WTC11 (cell line): ENCODE data around the gene SEPSECS. TPM values are rescaled to one million over a fixed set of nuclear protein-coding genes. Genes with fewer than 3 reads are reported as not detected.

Source experiments
- ATAC-seq: fragments of 200-7000 bp; cut with Tn5 transposase; 2 replicates; pipeline ENCODE4 v1.10.0; 2021; ENCODE audit warnings: mild to moderate bottlenecking, moderate library complexity
- CTCF ChIA-PET: fragments of 300-600 bp; sonication (Branson Sonifier 250); formaldehyde crosslinking; loops from one replicate; lab custom pipeline; 2021; ENCODE audit warnings: antibody characterized with exemption; lab: Charles Lee
- POLR2A ChIA-PET: fragments of 350-600 bp; sonication (Branson Sonifier 250); formaldehyde crosslinking; loops from one replicate; lab custom pipeline; 2021; ENCODE audit warnings: antibody characterized with exemption; lab: Charles Lee
- DNase-seq: peaks from one replicate; pipeline ENCODE4 v3.0.0; 2021; ENCODE audit warnings: low spot score
- H3K27ac Mint-ChIP-seq: 2 replicates; pipeline ENCODE4 v1.8.0; 2021; ENCODE audit warnings: mixed read lengths
- H3K27me3 Mint-ChIP-seq: 2 replicates; pipeline ENCODE4 v1.8.0; 2021; ENCODE audit warnings: low read depth, mild to moderate bottlenecking, moderate library complexity, mixed read lengths
- H3K36me3 Mint-ChIP-seq: 2 replicates; pipeline ENCODE4 v1.8.0; 2021; ENCODE audit warnings: mixed read lengths
- H3K4me1 Mint-ChIP-seq: 2 replicates; pipeline ENCODE4 v1.8.0; 2022; ENCODE audit warnings: mixed read lengths
- H3K4me3 Mint-ChIP-seq: 2 replicates; pipeline ENCODE4 v1.8.0; 2021; ENCODE audit warnings: mild to moderate bottlenecking, moderate library complexity, mixed read lengths
- H3K9me3 Mint-ChIP-seq: 2 replicates; pipeline ENCODE4 v1.8.0; 2021; ENCODE audit warnings: mixed read lengths
- CBFB ChIP-seq: sonication (generic); formaldehyde crosslinking; IDR thresholded peaks from 2 replicates; pipeline ENCODE4 v1.8.1; 2022; ENCODE audit warnings: mild to moderate bottlenecking, low read depth, missing genetic modification reagents
- ETV6 ChIP-seq: sonication (generic); formaldehyde crosslinking; IDR thresholded peaks from 2 replicates; pipeline ENCODE4 v1.8.1; 2022; ENCODE audit warnings: mild to moderate bottlenecking, missing genetic modification reagents
- GABPB1 ChIP-seq: sonication (generic); formaldehyde crosslinking; IDR thresholded peaks from 2 replicates; pipeline ENCODE4 v1.8.1; 2023; ENCODE audit warnings: mild to moderate bottlenecking, missing genetic modification reagents
- HMGA2 ChIP-seq: fragments of 250-450 bp; sonication (Bioruptor Pico); IDR thresholded peaks from 2 replicates; pipeline ENCODE4 v1.4.0; 2021; ENCODE audit warnings: mild to moderate bottlenecking, moderate library complexity
- JAZF1 ChIP-seq: fragments of 250-450 bp; sonication (Bioruptor Pico); IDR thresholded peaks from 2 replicates; pipeline ENCODE4 v1.9.0; 2021; ENCODE audit warnings: moderate library complexity, mild to moderate bottlenecking, inconsistent platforms
- KAT7 ChIP-seq: sonication (generic); formaldehyde crosslinking; IDR thresholded peaks from 2 replicates; pipeline ENCODE4 v1.8.1; 2023; ENCODE audit warnings: missing genetic modification reagents, mild to moderate bottlenecking, borderline replicate concordance
- NR1H2 ChIP-seq: sonication (generic); formaldehyde crosslinking; IDR thresholded peaks from 2 replicates; pipeline ENCODE4 v1.9.0; 2021; ENCODE audit warnings: mild to moderate bottlenecking, moderate library complexity, missing genetic modification reagents
- NR3C1 ChIP-seq: sonication (generic); formaldehyde crosslinking; conservative IDR thresholded peaks from 2 replicates; pipeline ENCODE4 v1.8.1; 2023; ENCODE audit warnings: low read depth, mild to moderate bottlenecking, missing genetic modification reagents
- OVOL2 ChIP-seq: fragments of 250-450 bp; sonication (Bioruptor Pico); IDR thresholded peaks from 2 replicates; pipeline ENCODE4 v1.9.0; 2021; ENCODE audit warnings: mild to moderate bottlenecking, borderline replicate concordance
- SMAD4 ChIP-seq: sonication (generic); formaldehyde crosslinking; IDR thresholded peaks from 2 replicates; pipeline ENCODE4 v1.8.0; 2022; ENCODE audit warnings: mild to moderate bottlenecking, missing genetic modification reagents
- SOX15 ChIP-seq: fragments of 250-450 bp; sonication (Bioruptor Pico); IDR thresholded peaks from 2 replicates; pipeline ENCODE4 v1.9.0; 2021; ENCODE audit warnings: mild to moderate bottlenecking
- TEAD1 ChIP-seq: sonication (generic); formaldehyde crosslinking; IDR thresholded peaks from 2 replicates; pipeline ENCODE4 v1.8.0; 2022; ENCODE audit warnings: mild to moderate bottlenecking, missing genetic modification reagents
- ZBTB21 ChIP-seq: sonication (generic); formaldehyde crosslinking; IDR thresholded peaks from 2 replicates; pipeline ENCODE4 v1.8.1; 2023; ENCODE audit warnings: mild to moderate bottlenecking, missing genetic modification reagents, borderline replicate concordance
- ZNF219 ChIP-seq: sonication (generic); formaldehyde crosslinking; IDR thresholded peaks from 2 replicates; pipeline ENCODE4 v1.8.0; 2023; ENCODE audit warnings: missing genetic modification reagents, mild to moderate bottlenecking, borderline replicate concordance
- ZNF232 ChIP-seq: sonication (generic); formaldehyde crosslinking; IDR thresholded peaks from 2 replicates; pipeline ENCODE4 v1.8.0; 2022; ENCODE audit warnings: mild to moderate bottlenecking, missing genetic modification reagents
- ZNF263 ChIP-seq: sonication (generic); formaldehyde crosslinking; IDR thresholded peaks from 2 replicates; pipeline ENCODE4 v1.8.1; 2022; ENCODE audit warnings: low read depth, mild to moderate bottlenecking, moderate library complexity, missing genetic modification reagents
- ZNF396 ChIP-seq: fragments of 250-450 bp; sonication (Bioruptor Pico); IDR thresholded peaks from 2 replicates; pipeline ENCODE4 v1.8.0; 2021; ENCODE audit warnings: mild to moderate bottlenecking, moderate library complexity, borderline replicate concordance
- ZNF416 ChIP-seq: fragments of 250-450 bp; sonication (Bioruptor Pico); IDR thresholded peaks from 2 replicates; pipeline ENCODE4 v1.9.0; 2021; ENCODE audit warnings: mild to moderate bottlenecking, inconsistent platforms
- ZNF423 ChIP-seq: fragments of 250-450 bp; sonication (Bioruptor Pico); IDR thresholded peaks from 2 replicates; pipeline ENCODE4 v2.1.2; 2022; ENCODE audit warnings: mild to moderate bottlenecking, moderate library complexity
- total RNA-seq: library from RNA; stranded (reverse); gene quantifications from 3 replicates; pipeline ENCODE4 v1.2.3, GENCODE V29; 2021
- TF ChIP-seq, protein P1 (sequence below): sonication (generic); formaldehyde crosslinking; IDR thresholded peaks from 2 replicates; pipeline ENCODE4 v1.8.1; 2022; ENCODE audit warnings: missing genetic modification reagents, borderline replicate concordance
- TF ChIP-seq, protein P2 (sequence below): sonication (generic); formaldehyde crosslinking; IDR thresholded peaks from 2 replicates; pipeline ENCODE4 v1.8.0; 2022; ENCODE audit warnings: mild to moderate bottlenecking, missing genetic modification reagents
- TF ChIP-seq, protein P3 (sequence below): sonication (generic); formaldehyde crosslinking; IDR thresholded peaks from 2 replicates; pipeline ENCODE4 v1.8.1; 2022; ENCODE audit warnings: mild to moderate bottlenecking, moderate library complexity, missing genetic modification reagents
- TF ChIP-seq, protein P4 (sequence below): fragments of 250-450 bp; sonication (Bioruptor Pico); IDR thresholded peaks from 2 replicates; pipeline ENCODE4 v1.8.0; 2021; ENCODE audit warnings: mild to moderate bottlenecking
- TF ChIP-seq, protein P5 (sequence below): sonication (generic); formaldehyde crosslinking; IDR thresholded peaks from 2 replicates; pipeline ENCODE4 v1.8.1; 2023; ENCODE audit warnings: mild to moderate bottlenecking, moderate library complexity, missing genetic modification reagents
- TF ChIP-seq, protein P6 (sequence below): fragments of 250-450 bp; sonication (Bioruptor Pico); IDR thresholded peaks from 2 replicates; pipeline ENCODE4 v1.9.0; 2021; ENCODE audit warnings: mild to moderate bottlenecking, borderline replicate concordance

SEPSECS gene
- total RNA-seq, 1 experiment from 2014 or later = 6.2 TPM

DNA sequence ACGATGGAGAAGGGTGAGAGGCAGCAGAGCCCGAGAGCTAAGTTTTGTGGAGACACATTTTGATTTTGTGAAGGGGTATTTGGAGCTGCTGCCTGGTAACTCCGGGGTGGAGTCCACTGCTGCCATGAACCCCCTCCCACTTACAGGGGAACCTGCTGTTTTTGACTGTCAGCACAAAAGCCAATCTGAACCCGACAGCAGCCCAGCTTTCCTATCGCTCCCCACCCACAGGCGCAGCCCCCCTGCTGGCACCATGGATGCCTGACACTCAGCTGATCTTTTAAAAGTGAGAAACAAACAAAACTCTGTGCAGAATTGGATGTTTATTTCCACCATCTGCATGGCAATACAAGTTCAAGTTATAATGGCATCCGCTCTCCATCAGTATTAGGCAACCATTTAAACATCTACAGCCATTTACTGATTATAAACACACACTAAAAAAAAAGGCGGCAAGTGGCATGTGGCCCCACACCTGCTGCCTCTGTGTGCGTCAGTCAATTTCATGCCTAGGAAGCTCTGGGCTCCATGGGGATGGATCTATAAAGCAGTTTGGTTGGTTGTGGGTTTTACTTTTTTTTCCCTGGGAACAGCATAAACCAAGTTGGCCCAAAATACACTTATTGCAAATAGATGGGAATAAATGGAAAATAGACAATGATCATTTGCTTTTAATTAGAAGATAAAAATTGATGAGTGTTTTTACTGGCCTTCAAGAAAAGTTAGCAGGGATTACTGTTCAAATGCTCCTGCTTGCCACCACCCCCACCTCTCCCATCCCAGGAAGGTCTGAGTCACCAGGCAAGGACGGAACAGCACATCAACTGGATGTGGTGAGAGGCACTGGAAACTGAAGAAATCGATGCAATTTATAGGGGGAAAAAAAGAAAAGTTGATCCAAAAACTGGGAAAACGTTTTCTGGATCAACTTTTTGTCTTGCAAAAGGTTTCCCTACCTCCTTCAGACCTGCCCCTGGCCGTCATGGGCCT, 46.0 kb downstream of the SEPSECS start (continued):
- TF ChIP-seq, protein P1, sequence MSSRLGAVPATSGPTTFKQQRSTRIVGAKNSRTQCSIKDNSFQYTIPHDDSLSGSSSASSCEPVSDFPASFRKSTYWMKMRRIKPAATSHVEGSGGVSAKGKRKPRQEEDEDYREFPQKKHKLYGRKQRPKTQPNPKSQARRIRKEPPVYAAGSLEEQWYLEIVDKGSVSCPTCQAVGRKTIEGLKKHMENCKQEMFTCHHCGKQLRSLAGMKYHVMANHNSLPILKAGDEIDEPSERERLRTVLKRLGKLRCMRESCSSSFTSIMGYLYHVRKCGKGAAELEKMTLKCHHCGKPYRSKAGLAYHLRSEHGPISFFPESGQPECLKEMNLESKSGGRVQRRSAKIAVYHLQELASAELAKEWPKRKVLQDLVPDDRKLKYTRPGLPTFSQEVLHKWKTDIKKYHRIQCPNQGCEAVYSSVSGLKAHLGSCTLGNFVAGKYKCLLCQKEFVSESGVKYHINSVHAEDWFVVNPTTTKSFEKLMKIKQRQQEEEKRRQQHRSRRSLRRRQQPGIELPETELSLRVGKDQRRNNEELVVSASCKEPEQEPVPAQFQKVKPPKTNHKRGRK = no peak
- TF ChIP-seq ZNF263 (CRISPR knock-in tag) = no peak
- TF ChIP-seq NR1H2 (CRISPR knock-in tag) = no peak
- no peak for TF ChIP-seq SOX15 (CRISPR knock-in tag)
- TF ChIP-seq, protein P2, sequence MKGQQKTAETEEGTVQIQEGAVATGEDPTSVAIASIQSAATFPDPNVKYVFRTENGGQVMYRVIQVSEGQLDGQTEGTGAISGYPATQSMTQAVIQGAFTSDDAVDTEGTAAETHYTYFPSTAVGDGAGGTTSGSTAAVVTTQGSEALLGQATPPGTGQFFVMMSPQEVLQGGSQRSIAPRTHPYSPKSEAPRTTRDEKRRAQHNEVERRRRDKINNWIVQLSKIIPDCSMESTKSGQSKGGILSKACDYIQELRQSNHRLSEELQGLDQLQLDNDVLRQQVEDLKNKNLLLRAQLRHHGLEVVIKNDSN = no peak
- no peak for TF ChIP-seq JAZF1 (CRISPR knock-in tag)
- TF ChIP-seq ZBTB21 (CRISPR knock-in tag) = no peak
- no peak for TF ChIP-seq GABPB1
- no peak for TF ChIP-seq ETV6 (CRISPR knock-in tag)
- TF ChIP-seq TEAD1 (CRISPR knock-in tag) = no peak
- TF ChIP-seq ZNF423 (CRISPR knock-in tag) = no peak
- no peak for TF ChIP-seq SMAD4 (CRISPR knock-in tag)

DNA sequence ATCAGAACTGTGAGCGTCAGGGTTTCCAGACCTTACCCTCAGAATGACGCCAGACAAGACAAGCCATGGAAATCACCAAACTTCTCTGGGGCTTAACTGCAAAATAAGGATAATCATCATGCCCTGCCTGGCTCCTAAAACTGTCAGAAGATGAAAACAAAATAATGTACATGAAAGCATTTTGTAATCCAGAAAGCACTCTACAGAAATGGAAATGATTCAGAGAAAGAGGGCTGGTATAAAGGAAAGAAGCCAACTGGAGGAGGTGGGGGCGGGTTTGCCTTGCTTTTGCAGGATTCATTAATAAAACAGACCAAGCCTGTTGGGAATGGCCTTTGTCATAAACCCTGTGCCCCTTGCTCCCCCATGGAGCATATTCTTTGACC, 47.3 kb downstream of the SEPSECS start:
- TF ChIP-seq ZNF232 (CRISPR knock-in tag) (no peak), NR3C1 (CRISPR knock-in tag) (no peak), ZNF396 (CRISPR knock-in tag) (no peak), ZNF416 (CRISPR knock-in tag) (no peak), OVOL2 (CRISPR knock-in tag) (no peak), ZNF219 (CRISPR knock-in tag) (no peak), HMGA2 (CRISPR knock-in tag) (no peak), CBFB (CRISPR knock-in tag) (no peak), KAT7 (CRISPR knock-in tag) (no peak)
- TF ChIP-seq, protein P3, sequence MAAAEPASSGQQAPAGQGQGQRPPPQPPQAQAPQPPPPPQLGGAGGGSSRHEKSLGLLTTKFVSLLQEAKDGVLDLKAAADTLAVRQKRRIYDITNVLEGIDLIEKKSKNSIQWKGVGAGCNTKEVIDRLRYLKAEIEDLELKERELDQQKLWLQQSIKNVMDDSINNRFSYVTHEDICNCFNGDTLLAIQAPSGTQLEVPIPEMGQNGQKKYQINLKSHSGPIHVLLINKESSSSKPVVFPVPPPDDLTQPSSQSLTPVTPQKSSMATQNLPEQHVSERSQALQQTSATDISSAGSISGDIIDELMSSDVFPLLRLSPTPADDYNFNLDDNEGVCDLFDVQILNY (CRISPR knock-in tag) = no peak
- TF ChIP-seq, protein P4, sequence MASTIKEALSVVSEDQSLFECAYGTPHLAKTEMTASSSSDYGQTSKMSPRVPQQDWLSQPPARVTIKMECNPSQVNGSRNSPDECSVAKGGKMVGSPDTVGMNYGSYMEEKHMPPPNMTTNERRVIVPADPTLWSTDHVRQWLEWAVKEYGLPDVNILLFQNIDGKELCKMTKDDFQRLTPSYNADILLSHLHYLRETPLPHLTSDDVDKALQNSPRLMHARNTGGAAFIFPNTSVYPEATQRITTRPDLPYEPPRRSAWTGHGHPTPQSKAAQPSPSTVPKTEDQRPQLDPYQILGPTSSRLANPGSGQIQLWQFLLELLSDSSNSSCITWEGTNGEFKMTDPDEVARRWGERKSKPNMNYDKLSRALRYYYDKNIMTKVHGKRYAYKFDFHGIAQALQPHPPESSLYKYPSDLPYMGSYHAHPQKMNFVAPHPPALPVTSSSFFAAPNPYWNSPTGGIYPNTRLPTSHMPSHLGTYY (CRISPR knock-in tag) = no peak
- TF ChIP-seq, protein P5, sequence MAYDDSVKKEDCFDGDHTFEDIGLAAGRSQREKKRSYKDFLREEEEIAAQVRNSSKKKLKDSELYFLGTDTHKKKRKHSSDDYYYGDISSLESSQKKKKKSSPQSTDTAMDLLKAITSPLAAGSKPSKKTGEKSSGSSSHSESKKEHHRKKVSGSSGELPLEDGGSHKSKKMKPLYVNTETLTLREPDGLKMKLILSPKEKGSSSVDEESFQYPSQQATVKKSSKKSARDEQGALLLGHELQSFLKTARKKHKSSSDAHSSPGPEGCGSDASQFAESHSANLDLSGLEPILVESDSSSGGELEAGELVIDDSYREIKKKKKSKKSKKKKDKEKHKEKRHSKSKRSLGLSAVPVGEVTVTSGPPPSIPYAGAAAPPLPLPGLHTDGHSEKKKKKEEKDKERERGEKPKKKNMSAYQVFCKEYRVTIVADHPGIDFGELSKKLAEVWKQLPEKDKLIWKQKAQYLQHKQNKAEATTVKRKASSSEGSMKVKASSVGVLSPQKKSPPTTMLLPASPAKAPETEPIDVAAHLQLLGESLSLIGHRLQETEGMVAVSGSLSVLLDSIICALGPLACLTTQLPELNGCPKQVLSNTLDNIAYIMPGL (CRISPR knock-in tag) = no peak
- TF ChIP-seq, protein P6, sequence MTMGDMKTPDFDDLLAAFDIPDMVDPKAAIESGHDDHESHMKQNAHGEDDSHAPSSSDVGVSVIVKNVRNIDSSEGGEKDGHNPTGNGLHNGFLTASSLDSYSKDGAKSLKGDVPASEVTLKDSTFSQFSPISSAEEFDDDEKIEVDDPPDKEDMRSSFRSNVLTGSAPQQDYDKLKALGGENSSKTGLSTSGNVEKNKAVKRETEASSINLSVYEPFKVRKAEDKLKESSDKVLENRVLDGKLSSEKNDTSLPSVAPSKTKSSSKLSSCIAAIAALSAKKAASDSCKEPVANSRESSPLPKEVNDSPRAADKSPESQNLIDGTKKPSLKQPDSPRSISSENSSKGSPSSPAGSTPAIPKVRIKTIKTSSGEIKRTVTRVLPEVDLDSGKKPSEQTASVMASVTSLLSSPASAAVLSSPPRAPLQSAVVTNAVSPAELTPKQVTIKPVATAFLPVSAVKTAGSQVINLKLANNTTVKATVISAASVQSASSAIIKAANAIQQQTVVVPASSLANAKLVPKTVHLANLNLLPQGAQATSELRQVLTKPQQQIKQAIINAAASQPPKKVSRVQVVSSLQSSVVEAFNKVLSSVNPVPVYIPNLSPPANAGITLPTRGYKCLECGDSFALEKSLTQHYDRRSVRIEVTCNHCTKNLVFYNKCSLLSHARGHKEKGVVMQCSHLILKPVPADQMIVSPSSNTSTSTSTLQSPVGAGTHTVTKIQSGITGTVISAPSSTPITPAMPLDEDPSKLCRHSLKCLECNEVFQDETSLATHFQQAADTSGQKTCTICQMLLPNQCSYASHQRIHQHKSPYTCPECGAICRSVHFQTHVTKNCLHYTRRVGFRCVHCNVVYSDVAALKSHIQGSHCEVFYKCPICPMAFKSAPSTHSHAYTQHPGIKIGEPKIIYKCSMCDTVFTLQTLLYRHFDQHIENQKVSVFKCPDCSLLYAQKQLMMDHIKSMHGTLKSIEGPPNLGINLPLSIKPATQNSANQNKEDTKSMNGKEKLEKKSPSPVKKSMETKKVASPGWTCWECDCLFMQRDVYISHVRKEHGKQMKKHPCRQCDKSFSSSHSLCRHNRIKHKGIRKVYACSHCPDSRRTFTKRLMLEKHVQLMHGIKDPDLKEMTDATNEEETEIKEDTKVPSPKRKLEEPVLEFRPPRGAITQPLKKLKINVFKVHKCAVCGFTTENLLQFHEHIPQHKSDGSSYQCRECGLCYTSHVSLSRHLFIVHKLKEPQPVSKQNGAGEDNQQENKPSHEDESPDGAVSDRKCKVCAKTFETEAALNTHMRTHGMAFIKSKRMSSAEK (CRISPR knock-in tag) = no peak
- TF ChIP-seq, all 79 proteins: peak for 0
- Mint-ChIP-seq H3K9me3 (peaks cover 4% of the 10 kb centered on the region; the same call in 1 of the 2 replicates), H3K4me3 (no peak overlapping the region), H3K27ac (no peak overlapping the region), H3K4me1 (peaks cover 4% of the 10 kb centered on the region), H3K27me3 (no peaks in the 10 kb centered on the region; the same call in none of the 2 replicates), H3K36me3 (no peaks in the 10 kb centered on the region)
- ATAC-seq = no peak
- ChIA-PET POLR2A (no interaction called here), CTCF (no interaction called here)
- no peak for DNase-seq
